HG02610 (cell line): Measurements from ENCODE around the gene MLX.
A peak's percentile ranks its signal among the peaks of the same experiment; 100 is the strongest.
"Not testable (repeated sequence)": the region's sequence is repeated elsewhere in the genome, so short reads cannot be mapped to it uniquely, and the experiment has no call there.

Experiments
- ATAC-seq: cut with Tn5 transposase; IDR thresholded peaks from one replicate; pipeline ENCODE4 v1.9.1; 2021; ENCODE audit warnings: mild to moderate bottlenecking, moderate library complexity; ENCODE audit not compliant: unreplicated experiment

MLX gene

DNA sequence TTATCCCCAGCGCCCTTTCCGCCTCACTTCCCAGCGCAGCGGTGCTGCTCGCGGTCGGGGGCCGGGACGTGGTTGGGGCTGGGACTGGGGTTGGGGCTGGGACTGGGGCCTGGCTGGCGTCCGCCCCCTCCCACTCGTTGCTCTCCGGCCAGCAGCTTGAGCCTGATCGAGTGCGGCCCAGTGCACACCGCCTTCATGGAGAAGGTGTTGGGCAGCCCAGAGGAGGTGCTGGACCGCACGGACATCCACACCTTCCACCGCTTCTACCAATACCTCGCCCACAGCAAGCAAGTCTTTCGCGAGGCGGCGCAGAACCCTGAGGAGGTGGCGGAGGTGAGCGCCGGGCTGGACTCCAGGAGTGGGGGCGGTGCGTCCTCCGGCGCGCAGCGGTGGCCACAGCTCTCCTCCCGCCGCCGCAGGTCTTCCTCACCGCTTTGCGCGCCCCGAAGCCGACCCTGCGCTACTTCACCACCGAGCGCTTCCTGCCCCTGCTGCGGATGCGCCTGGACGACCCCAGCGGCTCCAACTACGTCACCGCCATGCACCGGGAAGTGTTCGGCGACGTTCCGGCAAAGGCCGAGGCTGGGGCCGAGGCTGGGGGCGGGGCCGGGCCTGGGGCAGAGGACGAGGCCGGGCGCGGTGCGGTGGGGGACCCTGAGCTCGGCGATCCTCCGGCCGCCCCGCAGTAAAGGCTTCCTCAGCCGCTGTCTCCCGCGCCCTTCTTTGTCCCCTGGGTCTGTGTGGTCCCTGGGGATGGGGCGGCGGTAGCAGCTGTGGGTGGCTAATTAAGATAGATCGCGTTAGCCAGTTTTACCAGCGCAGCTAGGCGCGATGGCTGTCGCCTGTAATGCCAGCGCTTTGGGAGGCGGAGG lies 12.4 kb upstream of the MLX start:
- ATAC-seq = peak; percentile 78

DNA sequence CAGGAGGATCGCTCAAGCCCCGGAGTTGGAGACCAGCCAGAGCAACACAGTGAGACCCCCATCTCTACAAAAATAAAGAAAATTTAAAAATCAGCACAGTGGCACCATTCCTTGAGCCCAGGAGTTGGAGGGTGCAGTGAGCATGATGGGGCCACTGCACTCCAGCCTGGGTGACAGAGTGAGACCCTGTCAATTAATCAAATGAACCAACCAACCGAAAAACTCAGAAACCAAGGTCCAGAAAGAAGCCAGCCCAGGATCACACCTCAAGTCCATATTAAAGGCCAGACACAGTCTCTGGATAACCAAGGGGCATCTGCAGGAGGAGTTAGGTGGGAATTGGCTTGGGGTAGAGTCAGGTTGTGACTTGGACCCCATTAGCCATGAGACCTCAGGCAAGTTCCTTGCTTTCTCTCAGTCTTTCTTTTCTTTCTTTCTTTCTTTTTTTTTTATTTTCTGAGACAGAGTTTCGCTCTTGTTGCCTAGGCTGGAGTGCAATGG lies 11.7 kb upstream of the MLX start:
- no peak for ATAC-seq

- ATAC-seq = not testable (repeated sequence)
These were observed 10.8 kb upstream of the MLX start for GRCh38 chr17:42555961-42556617.

GRCh38 chr17:42559075-42559474 lies 7.8 kb upstream of the MLX start:
- ATAC-seq = no peak

GRCh38 chr17:42560246-42560645 lies 6.7 kb upstream of the MLX start:
- ATAC-seq = no peak

GRCh38 chr17:42561897-42562387 lies 5.0 kb upstream of the MLX start, which contains the start of gene COASY:
Gene COASY, plus strand, starts transcription at chr17:42562148. Its CDS starts 475 bp downstream, at chr17:42562623.
- ATAC-seq = no peak

DNA sequence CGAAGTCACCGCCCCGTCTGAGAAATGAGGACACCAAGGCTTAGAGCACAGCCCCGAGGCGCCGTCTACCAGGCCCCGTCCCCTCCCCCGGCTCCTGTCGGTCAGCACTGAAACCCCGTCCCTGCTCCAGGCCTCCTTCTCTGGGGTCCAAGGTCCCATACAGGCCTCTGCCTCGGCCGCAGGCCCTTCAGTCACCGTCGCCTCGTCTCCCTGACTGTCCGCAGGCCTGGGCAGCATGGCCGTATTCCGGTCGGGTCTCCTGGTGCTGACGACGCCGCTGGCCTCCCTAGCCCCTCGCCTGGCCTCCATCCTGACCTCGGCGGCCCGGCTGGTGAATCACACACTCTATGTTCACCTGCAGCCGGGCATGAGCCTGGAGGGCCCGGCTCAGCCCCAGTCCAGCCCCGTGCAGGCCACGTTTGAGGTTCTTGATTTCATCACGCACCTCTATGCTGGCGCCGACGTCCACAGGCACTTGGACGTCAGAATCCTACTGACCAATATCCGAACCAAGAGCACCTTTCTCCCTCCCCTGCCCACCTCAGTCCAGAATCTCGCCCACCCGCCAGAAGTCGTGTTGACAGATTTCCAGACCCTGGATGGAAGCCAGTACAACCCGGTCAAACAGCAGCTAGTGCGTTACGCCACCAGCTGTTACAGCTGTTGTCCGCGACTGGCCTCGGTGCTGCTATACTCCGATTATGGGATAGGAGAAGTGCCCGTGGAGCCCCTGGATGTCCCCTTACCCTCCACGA lies 4.3 kb upstream of the MLX start:
- no peak for ATAC-seq

GRCh38 chr17:42563143-42563509 lies 3.8 kb upstream of the MLX start:
- ATAC-seq = no peak

DNA sequence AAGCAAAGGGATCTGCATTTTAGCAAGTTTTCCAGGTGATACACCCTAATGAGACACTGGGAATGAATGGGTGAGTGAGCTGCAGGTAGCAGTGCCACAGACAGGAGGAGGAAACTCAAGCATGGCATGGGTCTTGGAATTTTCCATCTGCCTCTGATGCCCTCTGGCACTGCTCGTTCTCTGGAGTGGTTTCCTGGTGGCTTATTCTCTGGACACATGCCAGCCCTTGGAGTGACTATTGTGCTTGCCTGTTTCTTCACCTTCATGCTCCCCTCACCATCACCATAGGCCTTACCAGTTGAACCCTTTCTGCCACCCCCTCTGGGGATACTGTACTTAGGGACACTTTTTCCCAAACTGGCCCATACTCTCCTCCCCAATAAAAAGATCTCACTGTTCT lies 3.4 kb upstream of the MLX start:
- no peak for ATAC-seq

- no peak for ATAC-seq
These were observed 3.0 kb upstream of the MLX start for GRCh38 chr17:42563950-42564349.

GRCh38 chr17:42564815-42565522 lies 1.9 kb upstream of the MLX start:
- no peak for ATAC-seq

GRCh38 chr17:42565523-42566214 lies 1.2 kb upstream of the MLX start:
- ATAC-seq = no peak

DNA sequence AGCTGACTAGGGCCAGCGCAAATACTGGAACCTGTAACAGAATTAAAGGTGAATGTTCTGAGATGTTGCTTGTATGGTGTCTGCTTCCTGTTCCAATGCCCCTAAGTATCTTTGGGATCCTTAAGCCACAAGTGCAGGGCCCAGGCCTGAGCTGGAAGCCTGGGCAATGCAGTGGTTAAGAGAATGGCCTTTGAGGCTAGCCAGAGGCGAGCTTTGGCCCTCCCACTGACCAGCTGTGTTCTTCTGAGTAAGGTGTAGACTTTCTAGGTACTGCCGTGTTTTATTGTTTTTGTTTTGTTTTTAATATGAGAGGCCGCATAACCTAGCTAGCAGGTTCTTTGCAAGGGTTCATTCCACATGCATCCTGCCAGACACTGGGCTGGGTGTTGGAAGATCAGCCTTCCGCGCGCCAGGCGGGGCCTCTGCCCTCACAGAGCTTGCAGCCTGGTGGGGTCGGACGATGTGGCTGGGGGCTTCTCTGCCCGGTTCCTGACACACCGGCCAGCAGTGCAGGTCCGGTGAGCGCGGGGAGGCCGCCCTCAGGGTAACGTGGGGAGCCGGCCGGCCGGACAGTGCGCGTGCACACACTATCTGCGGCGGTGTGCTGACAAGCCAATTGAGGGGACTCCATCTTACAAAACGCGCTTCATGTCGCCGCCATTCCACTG lies 551 bp upstream of the MLX start:
- ATAC-seq = no peak

- ATAC-seq = no peak
These were observed 1.6 kb downstream of the MLX start for GRCh38 chr17:42568341-42569111.

DNA sequence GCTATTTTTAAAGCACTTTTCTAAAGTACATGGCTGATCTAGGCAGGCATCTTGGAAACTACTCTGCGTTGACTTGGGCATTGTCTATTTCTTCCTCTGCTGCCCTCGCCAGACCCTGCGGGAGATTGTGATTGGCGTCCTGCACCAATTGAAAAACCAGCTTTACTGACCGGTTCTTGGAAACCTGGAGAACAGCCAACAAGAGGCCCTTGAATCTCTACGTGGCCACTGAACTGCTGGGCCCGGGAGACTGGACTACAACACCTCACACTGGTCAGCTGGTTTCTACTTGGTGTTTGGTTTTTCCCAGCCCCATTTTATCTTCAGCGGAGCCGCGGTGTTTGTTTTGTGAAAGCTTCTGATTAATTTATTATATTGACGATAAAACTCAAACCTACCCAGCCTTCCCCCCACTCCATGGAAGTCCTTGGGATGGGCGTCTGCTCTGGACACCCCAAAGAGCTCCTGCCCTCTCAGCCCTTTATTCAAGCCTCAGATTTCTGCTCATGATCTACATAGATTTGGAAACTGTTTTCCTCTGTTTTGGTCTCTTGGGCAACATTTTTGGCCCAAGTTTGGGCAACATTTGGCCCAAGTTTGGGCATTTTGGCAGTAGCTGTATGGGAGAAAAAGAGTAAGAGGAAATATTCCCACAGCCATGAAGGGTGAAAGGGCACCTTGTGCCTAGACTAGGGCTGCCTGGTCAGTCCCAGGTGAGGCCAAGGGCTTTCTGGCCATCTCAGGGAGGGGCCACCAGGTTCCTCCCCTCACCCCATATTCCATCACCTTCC lies 4.7 kb downstream of the MLX start:
- ATAC-seq = no peak

DNA sequence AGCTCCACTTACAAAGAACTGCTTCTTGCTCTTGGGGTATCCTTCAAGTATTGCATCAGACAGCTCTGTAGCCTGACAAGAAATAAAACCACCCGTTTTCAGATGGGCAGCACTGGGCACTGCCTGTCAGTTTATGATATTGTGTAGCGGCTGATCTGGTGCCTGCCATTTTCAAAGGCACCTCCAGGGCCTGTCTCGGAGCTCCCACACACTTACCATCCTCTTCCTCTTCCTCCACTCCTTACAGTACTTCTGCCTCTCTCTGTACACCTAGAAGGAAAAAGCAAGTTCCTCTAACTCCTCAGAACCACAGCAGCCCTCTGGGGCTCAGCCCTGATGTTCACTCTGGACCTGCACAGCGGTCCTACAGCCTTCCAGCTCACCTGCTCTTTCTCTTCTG lies 6.2 kb downstream of the MLX start:
- ATAC-seq = no peak

GRCh38 chr17:42574463-42574862 lies 7.6 kb downstream of the MLX start:
- no peak for ATAC-seq

DNA sequence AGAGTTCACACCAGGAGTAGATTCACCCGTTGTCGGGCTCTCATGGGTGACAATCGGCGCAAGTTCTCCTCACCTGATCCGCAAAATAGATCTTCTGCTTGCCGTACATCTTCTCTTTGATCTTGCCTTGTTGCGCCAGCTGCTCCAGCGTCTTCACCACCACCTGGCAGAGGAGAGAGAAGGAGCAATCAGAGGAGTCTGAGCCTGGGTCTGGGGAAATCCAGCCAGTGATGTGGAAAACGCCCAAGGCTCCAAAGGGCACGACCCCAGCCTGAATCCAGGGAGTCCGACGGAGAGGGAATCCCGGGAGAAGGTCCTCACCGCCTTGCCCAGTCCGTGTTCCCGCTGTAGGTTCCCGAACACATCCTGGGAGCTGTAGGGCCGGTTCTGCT lies 10.2 kb downstream of the MLX start:
- ATAC-seq = no peak
